Osteocyte (in vitro differentiated cells): ENCODE data around the gene UGT1A6. TPM values are rescaled to one million over a fixed set of nuclear protein-coding genes. Genes with fewer than 3 reads are reported as not detected.

Source experiments
- DNase-seq: peaks from one replicate; pipeline ENCODE4 v3.0.0; 2021; ENCODE audit warnings: mixed read lengths; ENCODE audit not compliant: unreplicated experiment; ENCODE audit errors: extremely low spot score
- H3K27ac Mint-ChIP-seq: one replicate; pipeline ENCODE4 v1.8.0; 2021; ENCODE audit warnings: mild to moderate bottlenecking, mixed read lengths; ENCODE audit not compliant: unreplicated experiment
- H3K27me3 Mint-ChIP-seq: one replicate; pipeline ENCODE4 v1.8.0; 2021; ENCODE audit warnings: mixed read lengths; ENCODE audit not compliant: unreplicated experiment
- H3K36me3 Mint-ChIP-seq: one replicate; pipeline ENCODE4 v1.8.0; 2021; ENCODE audit warnings: mixed read lengths; ENCODE audit not compliant: unreplicated experiment
- H3K4me1 Mint-ChIP-seq: one replicate; pipeline ENCODE4 v1.8.0; 2021; ENCODE audit warnings: mixed read lengths; ENCODE audit not compliant: unreplicated experiment
- H3K4me3 Mint-ChIP-seq: one replicate; pipeline ENCODE4 v1.8.0; 2021; ENCODE audit warnings: mild to moderate bottlenecking, moderate library complexity, mixed read lengths; ENCODE audit not compliant: unreplicated experiment
- H3K9me3 Mint-ChIP-seq: one replicate; pipeline ENCODE4 v1.8.0; 2021; ENCODE audit warnings: mixed read lengths; ENCODE audit not compliant: unreplicated experiment
- CTCF ChIP-seq: fragments of 200-600 bp; sonication (generic); IDR thresholded peaks from 2 replicates; pipeline ENCODE4 v1.5.0; 2021; ENCODE audit warnings: antibody characterized with exemption, mild to moderate bottlenecking, moderate library complexity
- total RNA-seq: library from RNA; stranded (reverse); gene quantifications from 2 replicates; pipeline ENCODE4 v1.2.1, GENCODE V29; 2021

Gene UGT1A6
- total RNA-seq, 1 donor from 2014 or later: not detected

- no peak for TF ChIP-seq CTCF
- H3K4me3 Mint-ChIP-seq: no peak overlapping the region
- H3K4me1 Mint-ChIP-seq: peaks cover 2% of the 10 kb centered on the region
- H3K36me3 Mint-ChIP-seq: no peaks in the 10 kb centered on the region
- no peak for DNase-seq
- peaks cover 4% of the 10 kb centered on the region for H3K9me3 Mint-ChIP-seq
- no peak overlapping the region for H3K27ac Mint-ChIP-seq
- peaks cover 31% of the 10 kb centered on the region for H3K27me3 Mint-ChIP-seq
Measured at GRCh38 chr2:233754872-233755611, 62.4 kb downstream of the UGT1A6 start.

- peaks cover 30% of the 10 kb centered on the region for H3K27me3 Mint-ChIP-seq
- H3K4me1 Mint-ChIP-seq: peaks cover 2% of the 10 kb centered on the region
- H3K9me3 Mint-ChIP-seq: no peaks in the 10 kb centered on the region
- DNase-seq: no peak
- no peaks in the 10 kb centered on the region for H3K36me3 Mint-ChIP-seq
- no peak overlapping the region for H3K4me3 Mint-ChIP-seq
- no peak overlapping the region for H3K27ac Mint-ChIP-seq
- no peak for TF ChIP-seq CTCF
Measured at GRCh38 chr2:233756429-233757081, 63.9 kb downstream of the UGT1A6 start.

- H3K27me3 Mint-ChIP-seq: peaks cover 20% of the 10 kb centered on the region
- no peak overlapping the region for H3K27ac Mint-ChIP-seq
- TF ChIP-seq CTCF: no peak
- H3K4me3 Mint-ChIP-seq: no peak overlapping the region
- no peak for DNase-seq
- no peaks in the 10 kb centered on the region for H3K4me1 Mint-ChIP-seq
- no peaks in the 10 kb centered on the region for H3K36me3 Mint-ChIP-seq
- no peaks in the 10 kb centered on the region for H3K9me3 Mint-ChIP-seq
Measured at GRCh38 chr2:233758141-233758540, 65.5 kb downstream of the UGT1A6 start.

GRCh38 chr2:233758849-233759248 lies 66.2 kb downstream of the UGT1A6 start:
- DNase-seq: no peak
- Mint-ChIP-seq H3K27ac (no peak overlapping the region), H3K27me3 (peaks cover 18% of the 10 kb centered on the region), H3K4me3 (no peak overlapping the region), H3K4me1 (no peaks in the 10 kb centered on the region), H3K36me3 (no peaks in the 10 kb centered on the region), H3K9me3 (no peaks in the 10 kb centered on the region)
- TF ChIP-seq CTCF: no peak

- Mint-ChIP-seq H3K36me3 (no peaks in the 10 kb centered on the region), H3K4me1 (peaks cover 5% of the 10 kb centered on the region), H3K27ac (no peak within 1 kb of the TSS), H3K27me3 (peaks cover 17% of the 10 kb centered on the region), H3K9me3 (no peaks in the 10 kb centered on the region), H3K4me3 (no peak within 1 kb of the TSS)
- TF ChIP-seq CTCF: no peak
- no peak for DNase-seq
Measured at GRCh38 chr2:233760043-233760442, 67.4 kb downstream of the UGT1A6 start, which contains the start of gene UGT1A1. Gene UGT1A1, plus strand, starts transcription at chr2:233760270. Its CDS starts 18 bp downstream, at chr2:233760288.
